Measurements from ENCODE around the gene MEAK7.

The MEAK7 gene

GRCh38 chr16:84513666-84514065, 9.2 kb upstream of the MEAK7 start:
- Histone ChIP-seq H3K4me2 (ENCODE audit: low read length) (no peak overlapping the region), H3K79me2 (ENCODE audit: control insufficient read depth, insufficient read depth, low read length) (no peaks in the 10 kb centered on the region), H3K4me1 (ENCODE audit: control insufficient read depth, low read depth, low read length) (no peaks in the 10 kb centered on the region), H4K8ac (ENCODE audit: low read depth, low read length) (no peak overlapping the region), H3K36me3 (ENCODE audit: control insufficient read depth, insufficient read depth, low read length) (no peaks in the 10 kb centered on the region), H3K79me1 (ENCODE audit: low read length) (no peaks in the 10 kb centered on the region), H3K27me3 (ENCODE audit: insufficient read depth, low read length, poor library complexity) (no peaks in the 10 kb centered on the region), H3K4ac (ENCODE audit: low read depth, low read length) (no peak overlapping the region), H3K4me3 (ENCODE audit: low read length) (no peak overlapping the region), H4K5ac (ENCODE audit: low read length) (no peak overlapping the region), H3K23ac (ENCODE audit: low read length) (no peak overlapping the region), H2BK15ac (replicated peaks; ENCODE audit: low read depth) (no peak overlapping the region), H3K18ac (ENCODE audit: low read length) (no peak overlapping the region), H2BK5ac (ENCODE audit: low read length) (no peak overlapping the region), H3K56ac (ENCODE audit: low read length) (no peak overlapping the region), H2BK120ac (ENCODE audit: low read depth, low read length) (no peak overlapping the region), H3K9ac (ENCODE audit: low read length) (no peak overlapping the region), H3K27ac (ENCODE audit: low read depth, low read length) (no peak overlapping the region), H2AK5ac (ENCODE audit: low read length) (no peak overlapping the region)
- no CpG with 5 or more reads among the region's 11 CpGs for WGBS (ENCODE audit: extremely low coverage, insufficient coverage, low lambda C conversion rate)
- DNase-seq = no peak

GRCh38 chr16:84513123-84513522, 8.7 kb upstream of the MEAK7 start:
- H3K9ac ChIP-seq (ENCODE audit: low read length) = no peak overlapping the region
- no peaks in the 10 kb centered on the region for H3K36me3 ChIP-seq (ENCODE audit: control insufficient read depth, insufficient read depth, low read length)
- no peak overlapping the region for H3K4me2 ChIP-seq (ENCODE audit: low read length)
- no peaks in the 10 kb centered on the region for H3K79me1 ChIP-seq (ENCODE audit: low read length)
- no CpG with 5 or more reads among the region's 10 CpGs for WGBS (ENCODE audit: extremely low coverage, insufficient coverage, low lambda C conversion rate)
- H3K27me3 ChIP-seq (ENCODE audit: insufficient read depth, low read length, poor library complexity) = no peaks in the 10 kb centered on the region
- no peak overlapping the region for H2BK120ac ChIP-seq (ENCODE audit: low read depth, low read length)
- H2BK15ac ChIP-seq (replicated peaks; ENCODE audit: low read depth) = no peak overlapping the region
- no peak for DNase-seq
- no peaks in the 10 kb centered on the region for H3K79me2 ChIP-seq (ENCODE audit: control insufficient read depth, insufficient read depth, low read length)
- no peak overlapping the region for H3K18ac ChIP-seq (ENCODE audit: low read length)
- H3K4ac ChIP-seq (ENCODE audit: low read depth, low read length) = no peak overlapping the region
- no peaks in the 10 kb centered on the region for H3K4me1 ChIP-seq (ENCODE audit: control insufficient read depth, low read depth, low read length)
- no peak overlapping the region for H2AK5ac ChIP-seq (ENCODE audit: low read length)
- no peak overlapping the region for H4K5ac ChIP-seq (ENCODE audit: low read length)
- H2BK5ac ChIP-seq (ENCODE audit: low read length) = no peak overlapping the region
- H3K27ac ChIP-seq (ENCODE audit: low read depth, low read length) = no peak overlapping the region
- H3K56ac ChIP-seq (ENCODE audit: low read length) = no peak overlapping the region
- no peak overlapping the region for H4K8ac ChIP-seq (ENCODE audit: low read depth, low read length)
- H3K23ac ChIP-seq (ENCODE audit: low read length) = no peak overlapping the region
- H3K4me3 ChIP-seq (ENCODE audit: low read length) = no peak overlapping the region

- Histone ChIP-seq H3K18ac (ENCODE audit: low read length) (no peak overlapping the region), H3K79me2 (ENCODE audit: control insufficient read depth, insufficient read depth, low read length) (no peaks in the 10 kb centered on the region), H2AK5ac (ENCODE audit: low read length) (no peak overlapping the region), H3K27ac (ENCODE audit: low read depth, low read length) (no peak overlapping the region), H3K4me1 (ENCODE audit: control insufficient read depth, low read depth, low read length) (no peaks in the 10 kb centered on the region), H3K4me3 (ENCODE audit: low read length) (no peak overlapping the region), H4K5ac (ENCODE audit: low read length) (no peak overlapping the region), H3K23ac (ENCODE audit: low read length) (no peak overlapping the region), H3K4me2 (ENCODE audit: low read length) (no peak overlapping the region), H4K8ac (ENCODE audit: low read depth, low read length) (no peak overlapping the region), H3K27me3 (ENCODE audit: insufficient read depth, low read length, poor library complexity) (no peaks in the 10 kb centered on the region), H2BK120ac (ENCODE audit: low read depth, low read length) (no peak overlapping the region), H3K56ac (ENCODE audit: low read length) (no peak overlapping the region), H2BK15ac (replicated peaks; ENCODE audit: low read depth) (no peak overlapping the region), H3K9ac (ENCODE audit: low read length) (no peak overlapping the region), H3K36me3 (ENCODE audit: control insufficient read depth, insufficient read depth, low read length) (no peaks in the 10 kb centered on the region), H2BK5ac (ENCODE audit: low read length) (no peak overlapping the region), H3K79me1 (ENCODE audit: low read length) (no peaks in the 10 kb centered on the region), H3K4ac (ENCODE audit: low read depth, low read length) (no peak overlapping the region)
- DNase-seq = no peak
- WGBS (ENCODE audit: extremely low coverage, insufficient coverage, low lambda C conversion rate) = no CpG with 5 or more reads among the region's 13 CpGs
These were observed 7.4 kb upstream of the MEAK7 start for GRCh38 chr16:84511831-84512230.

- H2AK5ac ChIP-seq (ENCODE audit: low read length) = no peak overlapping the region
- no peaks in the 10 kb centered on the region for H3K79me1 ChIP-seq (ENCODE audit: low read length)
- H3K18ac ChIP-seq (ENCODE audit: low read length) = no peak overlapping the region
- H3K79me2 ChIP-seq (ENCODE audit: control insufficient read depth, insufficient read depth, low read length) = no peaks in the 10 kb centered on the region
- H3K23ac ChIP-seq (ENCODE audit: low read length) = no peak overlapping the region
- peak; percentile 89 for DNase-seq
- H2BK15ac ChIP-seq (replicated peaks; ENCODE audit: low read depth) = no peak overlapping the region
- H4K8ac ChIP-seq (ENCODE audit: low read depth, low read length) = no peak overlapping the region
- peak overlapping the region; percentile 20 for H3K9ac ChIP-seq (ENCODE audit: low read length)
- peak overlapping the region; percentile 12 for H3K4me2 ChIP-seq (ENCODE audit: low read length)
- no peaks in the 10 kb centered on the region for H3K36me3 ChIP-seq (ENCODE audit: control insufficient read depth, insufficient read depth, low read length)
- H4K5ac ChIP-seq (ENCODE audit: low read length) = no peak overlapping the region
- no peak overlapping the region for H3K27ac ChIP-seq (ENCODE audit: low read depth, low read length)
- no peak overlapping the region for H3K4ac ChIP-seq (ENCODE audit: low read depth, low read length)
- H3K56ac ChIP-seq (ENCODE audit: low read length) = peak overlapping the region; percentile 73
- no peaks in the 10 kb centered on the region for H3K4me1 ChIP-seq (ENCODE audit: control insufficient read depth, low read depth, low read length)
- no peaks in the 10 kb centered on the region for H3K27me3 ChIP-seq (ENCODE audit: insufficient read depth, low read length, poor library complexity)
- no CpG with 5 or more reads among the region's 21 CpGs for WGBS (ENCODE audit: extremely low coverage, insufficient coverage, low lambda C conversion rate)
- H2BK120ac ChIP-seq (ENCODE audit: low read depth, low read length) = no peak overlapping the region
- H3K4me3 ChIP-seq (ENCODE audit: low read length) = no peak overlapping the region
- H2BK5ac ChIP-seq (ENCODE audit: low read length) = no peak overlapping the region
These were observed 6.8 kb upstream of the MEAK7 start for GRCh38 chr16:84511180-84511800.

- Histone ChIP-seq H4K5ac (ENCODE audit: low read length) (no peak overlapping the region), H3K27ac (ENCODE audit: low read depth, low read length) (no peak overlapping the region), H4K8ac (ENCODE audit: low read depth, low read length) (no peak overlapping the region), H2AK5ac (ENCODE audit: low read length) (no peak overlapping the region), H3K79me2 (ENCODE audit: control insufficient read depth, insufficient read depth, low read length) (no peaks in the 10 kb centered on the region), H3K4ac (ENCODE audit: low read depth, low read length) (no peak overlapping the region), H3K23ac (ENCODE audit: low read length) (no peak overlapping the region), H2BK120ac (ENCODE audit: low read depth, low read length) (no peak overlapping the region), H3K27me3 (ENCODE audit: insufficient read depth, low read length, poor library complexity) (no peaks in the 10 kb centered on the region), H3K4me2 (ENCODE audit: low read length) (no peak overlapping the region), H2BK5ac (ENCODE audit: low read length) (no peak overlapping the region), H3K18ac (ENCODE audit: low read length) (no peak overlapping the region), H3K9ac (ENCODE audit: low read length) (no peak overlapping the region), H3K56ac (ENCODE audit: low read length) (peak overlapping the region; percentile 25), H2BK15ac (replicated peaks; ENCODE audit: low read depth) (no peak overlapping the region), H3K36me3 (ENCODE audit: control insufficient read depth, insufficient read depth, low read length) (no peaks in the 10 kb centered on the region), H3K4me1 (ENCODE audit: control insufficient read depth, low read depth, low read length) (peaks cover 2% of the 10 kb centered on the region), H3K4me3 (ENCODE audit: low read length) (no peak overlapping the region), H3K79me1 (ENCODE audit: low read length) (no peaks in the 10 kb centered on the region)
- no CpG with 5 or more reads among the region's 20 CpGs for WGBS (ENCODE audit: extremely low coverage, insufficient coverage, low lambda C conversion rate)
- DNase-seq = peak; percentile 82
These were observed 4.8 kb upstream of the MEAK7 start for GRCh38 chr16:84509032-84509950.
